ENCODE measurements around the gene AARSD1. TPM values are rescaled to one million over a fixed set of nuclear protein-coding genes. Genes with fewer than 3 reads are reported as not detected.

AARSD1 gene
- polyA plus RNA-seq, 1 experiment, result 51.6 TPM

DNA sequence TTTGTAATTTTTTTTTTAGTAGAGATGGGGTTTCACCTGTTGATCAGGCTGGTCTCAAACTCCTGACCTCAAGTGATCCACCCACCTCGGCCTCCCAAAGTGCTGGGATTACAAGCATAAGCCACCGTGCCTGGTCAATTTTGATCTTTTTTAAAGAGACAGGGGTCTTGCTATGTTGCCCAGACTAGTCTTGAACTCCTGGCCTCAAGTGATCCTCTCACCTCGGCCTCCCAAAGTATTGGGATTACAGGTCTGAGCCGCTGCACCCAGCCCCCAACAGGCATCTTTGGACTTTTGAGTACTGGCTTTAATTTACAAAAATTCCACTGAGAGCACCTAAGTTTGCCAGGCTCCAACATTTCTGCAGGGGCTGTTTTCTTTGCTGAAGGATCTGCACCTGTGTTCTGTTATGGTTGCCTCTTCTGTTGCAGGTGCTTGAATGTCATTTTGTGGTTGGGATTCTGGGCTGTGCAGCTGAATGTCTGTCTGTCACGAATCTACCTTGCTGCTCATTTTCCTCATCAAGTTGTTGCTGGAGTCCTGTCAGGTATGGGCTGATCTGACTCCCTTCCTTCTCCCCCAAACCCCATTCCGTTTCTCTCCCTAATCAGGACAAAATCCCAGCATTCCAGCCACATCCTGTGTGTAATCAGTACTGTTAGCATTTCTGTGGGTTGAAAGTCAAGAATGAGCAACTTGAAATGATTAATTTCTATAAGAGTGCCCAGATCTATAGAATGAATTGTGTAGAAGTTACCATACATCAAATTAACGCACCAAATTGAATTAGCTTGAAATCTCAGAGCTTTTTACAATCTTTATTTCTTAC is 55.2 kb downstream of the AARSD1 start:
- H3K4me3 ChIP-seq (ENCODE audit: low read depth, low read length), result no peak overlapping the region
- CTCF ChIA-PET, result interaction anchor here (0.7 kb wide), 1 partner anchor 391 kb away, joined by 3 read pairs; no protein-coding TSS in a partner anchor
- peaks cover 14% of the 10 kb centered on the region for H3K27me3 ChIP-seq (ENCODE audit: control insufficient read depth, insufficient read depth, low read length)
- no peaks in the 10 kb centered on the region for H3K36me3 ChIP-seq (ENCODE audit: control insufficient read depth, insufficient read depth, low read length)
- no peak for DNase-seq (ENCODE audit: low read depth)
- TF ChIP-seq, protein P1, sequence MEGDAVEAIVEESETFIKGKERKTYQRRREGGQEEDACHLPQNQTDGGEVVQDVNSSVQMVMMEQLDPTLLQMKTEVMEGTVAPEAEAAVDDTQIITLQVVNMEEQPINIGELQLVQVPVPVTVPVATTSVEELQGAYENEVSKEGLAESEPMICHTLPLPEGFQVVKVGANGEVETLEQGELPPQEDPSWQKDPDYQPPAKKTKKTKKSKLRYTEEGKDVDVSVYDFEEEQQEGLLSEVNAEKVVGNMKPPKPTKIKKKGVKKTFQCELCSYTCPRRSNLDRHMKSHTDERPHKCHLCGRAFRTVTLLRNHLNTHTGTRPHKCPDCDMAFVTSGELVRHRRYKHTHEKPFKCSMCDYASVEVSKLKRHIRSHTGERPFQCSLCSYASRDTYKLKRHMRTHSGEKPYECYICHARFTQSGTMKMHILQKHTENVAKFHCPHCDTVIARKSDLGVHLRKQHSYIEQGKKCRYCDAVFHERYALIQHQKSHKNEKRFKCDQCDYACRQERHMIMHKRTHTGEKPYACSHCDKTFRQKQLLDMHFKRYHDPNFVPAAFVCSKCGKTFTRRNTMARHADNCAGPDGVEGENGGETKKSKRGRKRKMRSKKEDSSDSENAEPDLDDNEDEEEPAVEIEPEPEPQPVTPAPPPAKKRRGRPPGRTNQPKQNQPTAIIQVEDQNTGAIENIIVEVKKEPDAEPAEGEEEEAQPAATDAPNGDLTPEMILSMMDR (IDR thresholded peaks at IDR 0.05; ENCODE audit: insufficient read depth, low read depth, low read length), result no peak
- POLR2A ChIA-PET, result no interaction called here

DNA sequence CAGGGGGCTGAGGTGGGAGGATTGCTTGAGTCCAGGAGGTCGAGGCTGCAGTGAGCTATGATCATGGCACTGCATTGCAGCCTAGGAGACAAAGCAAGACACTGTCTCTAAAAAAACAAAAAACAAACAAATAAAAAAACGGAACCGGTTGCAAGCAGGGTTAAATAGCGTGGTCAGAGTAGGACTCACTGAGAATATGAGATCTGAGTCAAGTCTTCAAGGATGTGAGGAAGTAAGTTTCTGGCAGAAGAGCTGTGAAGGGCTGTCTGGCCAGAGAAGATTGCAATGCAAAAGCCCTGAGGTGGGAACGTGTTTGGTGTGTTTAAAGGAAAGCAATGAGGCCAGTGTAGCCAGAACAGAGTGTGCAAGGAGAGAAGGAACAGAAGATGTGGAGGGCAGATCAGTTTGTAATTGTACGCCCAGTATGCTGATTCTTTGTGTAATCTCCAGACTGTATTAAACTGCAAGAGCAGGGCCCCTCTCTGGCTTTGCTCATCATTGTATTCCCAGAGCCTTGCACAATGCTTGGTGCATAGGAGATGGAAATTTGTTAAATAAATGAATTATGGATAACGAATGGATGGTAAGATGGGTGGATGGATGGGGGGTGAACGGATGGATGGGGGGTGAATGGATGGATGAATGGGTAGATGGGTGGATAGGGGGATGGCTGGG is 57.3 kb downstream of the AARSD1 start:
- CTCF ChIA-PET, result no interaction called here
- TF ChIP-seq, protein P1 (IDR thresholded peaks at IDR 0.05; ENCODE audit: insufficient read depth, low read depth, low read length), result no peak

DNA sequence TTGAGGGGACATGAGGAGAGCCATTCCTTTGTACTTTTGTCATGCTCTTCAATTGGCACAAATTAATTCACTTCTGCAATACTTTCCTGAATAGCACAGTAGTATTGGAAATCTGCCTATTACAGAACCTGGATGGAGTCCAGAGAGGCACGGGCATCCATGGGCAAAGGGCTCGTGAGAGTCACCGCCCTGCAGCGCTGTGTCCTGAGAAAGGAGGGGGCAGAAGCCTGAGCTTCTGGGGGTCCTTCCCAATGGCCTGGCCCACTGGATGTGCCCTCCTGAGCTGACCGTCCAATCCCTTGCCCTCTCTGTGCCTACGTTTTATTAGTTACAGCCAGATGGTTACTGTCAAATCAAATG is 60.2 kb downstream of the AARSD1 start:
- ChIA-PET CTCF (no interaction called here), POLR2A (no interaction called here)
- TF ChIP-seq, protein P1 (IDR thresholded peaks at IDR 0.05; ENCODE audit: insufficient read depth, low read depth, low read length), result no peak
- DNase-seq (ENCODE audit: low read depth), result no peak
- no peak overlapping the region for H3K4me3 ChIP-seq (ENCODE audit: low read depth, low read length)
- no peaks in the 10 kb centered on the region for H3K36me3 ChIP-seq (ENCODE audit: control insufficient read depth, insufficient read depth, low read length)
- peaks cover 15% of the 10 kb centered on the region for H3K27me3 ChIP-seq (ENCODE audit: control insufficient read depth, insufficient read depth, low read length)

More for the DNA sequence above, 57.3 kb downstream of the AARSD1 start:
- H3K4me3 ChIP-seq (ENCODE audit: low read depth, low read length), result no peak overlapping the region
- H3K36me3 ChIP-seq (ENCODE audit: control insufficient read depth, insufficient read depth, low read length), result no peaks in the 10 kb centered on the region
- H3K27me3 ChIP-seq (ENCODE audit: control insufficient read depth, insufficient read depth, low read length), result peaks cover 14% of the 10 kb centered on the region
- no peak for DNase-seq (ENCODE audit: low read depth)
- POLR2A ChIA-PET, result interaction anchor here (0.5 kb wide), 1 partner anchor 12 kb away, joined by 8 read pairs; no protein-coding TSS in a partner anchor

DNA sequence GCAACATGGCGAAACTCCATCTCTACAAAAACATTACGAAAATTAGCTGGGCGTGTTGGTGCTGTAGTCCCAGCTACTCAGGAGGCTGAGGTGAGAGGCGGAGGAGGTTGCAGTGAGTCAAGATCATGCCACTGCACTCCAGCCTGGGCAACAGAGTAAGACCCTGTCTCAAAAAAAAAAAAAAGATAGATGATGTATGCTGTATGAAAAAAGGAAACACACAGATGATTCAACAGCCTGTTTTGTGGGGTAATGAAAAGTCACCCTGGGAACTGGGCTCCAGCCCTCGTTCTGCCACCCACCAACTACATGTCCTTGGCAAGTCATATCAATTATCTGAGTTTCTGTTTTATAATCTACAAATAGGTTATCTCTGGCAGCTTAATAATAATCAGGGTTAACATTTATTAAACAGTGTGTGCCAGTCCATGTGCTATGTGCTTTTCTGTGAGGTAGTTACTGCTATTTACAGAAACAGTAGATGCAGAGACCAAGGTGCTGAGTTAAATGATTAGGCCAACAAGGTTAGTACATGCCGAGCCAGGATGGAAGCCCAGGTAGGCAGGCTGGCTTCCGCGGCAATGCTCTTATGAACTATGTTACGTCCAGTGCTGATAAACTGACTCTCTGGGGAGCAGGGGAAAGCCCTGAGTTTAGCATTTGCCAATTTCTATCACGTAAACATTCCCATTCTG is 62.6 kb downstream of the AARSD1 start:
- Histone ChIP-seq H3K27me3 (ENCODE audit: control insufficient read depth, insufficient read depth, low read length) (peaks cover 4% of the 10 kb centered on the region), H3K4me3 (ENCODE audit: low read depth, low read length) (no peak overlapping the region), H3K36me3 (ENCODE audit: control insufficient read depth, insufficient read depth, low read length) (no peaks in the 10 kb centered on the region)
- CTCF ChIA-PET, result no interaction called here
- TF ChIP-seq, protein P1 (IDR thresholded peaks at IDR 0.05; ENCODE audit: insufficient read depth, low read depth, low read length), result no peak
- DNase-seq (ENCODE audit: low read depth), result no peak
- POLR2A ChIA-PET, result no interaction called here

Small RNA genes lying within 50 kb of the gene (small RNA-seq; reads per million reads assigned to genes)
- not detected for gene AARSD1 (ENCODE audit: insufficient read length, low read depth, low replicate concordance)
- gene RF00561 (ENCODE audit: insufficient read length, low read depth, low replicate concordance), result not detected

Other genes with a start within 250 kb of the AARSD1 start
- gene EZH1, start 219.4 kb downstream of the AARSD1 start, polyA plus RNA-seq (2011; rRNA removed), result 30.4 and 32.0 TPM in 2 replicates
- gene RAMP2, start 203.2 kb downstream of the AARSD1 start, polyA plus RNA-seq (2011; rRNA removed), result 1.7 and 2.8 TPM in 2 replicates
- gene VPS25, start 191.0 kb downstream of the AARSD1 start, polyA plus RNA-seq (2011; rRNA removed), result 143 and 181 TPM in 2 replicates
- 2.1 and 2.9 TPM in 2 replicates for gene WNK4, start 183.8 kb downstream of the AARSD1 start, polyA plus RNA-seq (2011; rRNA removed)
- 82.8 and 91.9 TPM in 2 replicates for gene COA3, start 165.8 kb downstream of the AARSD1 start, polyA plus RNA-seq (2011; rRNA removed)
- 0.29 and 0.45 TPM in 2 replicates for gene CNTD1, start 165.6 kb downstream of the AARSD1 start, polyA plus RNA-seq (2011; rRNA removed)
- gene BECN1, start 140.2 kb downstream of the AARSD1 start, polyA plus RNA-seq (2011; rRNA removed), result 118 and 126 TPM in 2 replicates
- gene PSME3, start 131.1 kb downstream of the AARSD1 start, polyA plus RNA-seq (2011; rRNA removed), result 65.7 and 101 TPM in 2 replicates
- gene AOC2, start 119.9 kb downstream of the AARSD1 start, polyA plus RNA-seq (2011; rRNA removed), result 0.37 and 0.43 TPM in 2 replicates
- 0.10 and 0.22 TPM in 2 replicates for gene AOC3, start 113.3 kb downstream of the AARSD1 start, polyA plus RNA-seq (2011; rRNA removed)
- not detected in 2 replicates for gene G6PC1, start 63.7 kb downstream of the AARSD1 start, polyA plus RNA-seq (2011; rRNA removed)
- gene PTGES3L, start 15.6 kb upstream of the AARSD1 start, polyA plus RNA-seq (2011; rRNA removed), result 3.3 and 3.4 TPM in 2 replicates
- 9.8 and 12.9 TPM in 2 replicates for gene RUNDC1, start 16.1 kb upstream of the AARSD1 start, polyA plus RNA-seq (2011; rRNA removed)
- 3,309 and 5,343 TPM in 2 replicates for gene RPL27, start 34.0 kb upstream of the AARSD1 start, polyA plus RNA-seq (2011; rRNA removed)
- gene IFI35, start 42.3 kb upstream of the AARSD1 start, polyA plus RNA-seq (2011; rRNA removed), result 27.7 and 42.5 TPM in 2 replicates
- gene VAT1, start 57.9 kb upstream of the AARSD1 start, polyA plus RNA-seq (2011; rRNA removed), result 170 and 245 TPM in 2 replicates
- gene RND2, start 60.8 kb upstream of the AARSD1 start, polyA plus RNA-seq (2011; rRNA removed), result 0.89 and 1.3 TPM in 2 replicates
- 9.4 and 12.6 TPM in 2 replicates for gene BRCA1, start 160.9 kb upstream of the AARSD1 start, polyA plus RNA-seq (2011; rRNA removed)
- gene NBR1, start 206.8 kb upstream of the AARSD1 start, polyA plus RNA-seq (2011; rRNA removed), result 130 and 142 TPM in 2 replicates
- gene TMEM106A, start 247.4 kb upstream of the AARSD1 start, polyA plus RNA-seq (2011; rRNA removed), result 7.0 and 9.3 TPM in 2 replicates